Left ventricle myocardium superior (tissue), 1 donor: ENCODE measurements around the gene LRRC42. TPM values are rescaled to one million over a fixed set of nuclear protein-coding genes. Genes with fewer than 3 reads are reported as not detected.
"Not testable (repeated sequence)": the region's sequence is repeated elsewhere in the genome, so short reads cannot be mapped to it uniquely, and the experiment has no call there.

Experiments used
- ATAC-seq: fragments of 200-7000 bp; cut with Tn5 transposase; one replicate; pipeline ENCODE4 v1.9.1; 2020; ENCODE audit warnings: mild to moderate bottlenecking, moderate library complexity
- DNase-seq: peaks from one replicate; pipeline ENCODE4 v3.0.0-alpha.2; 2020
- intact Hi-C: fragments of 100-400 bp; cut with micrococcal nuclease; formaldehyde crosslinking; loops from one replicate; pipeline ENCODE4 v1.11.0; 2022
- total RNA-seq: library from RNA; stranded (reverse); fragmentation: NEBNext Ultra II Directional; extraction: Animal tissue kit (Norgen Biotek cat#: 25700); gene quantifications from one replicate; pipeline ENCODE4 v1.2.1, GENCODE V29; 2021
- donor health status: DM: no; HTN: yes; CAD: no; lungs with severe emphysema.

The LRRC42 gene
- total RNA-seq, 1 donor from 2014 or later: 13.2 TPM

- DNase-seq: no peak
- intact Hi-C loops: no loop called here
- ATAC-seq: no peak
These were observed 16.2 kb downstream of the LRRC42 start for GRCh38 chr1:53962395-53962794.

GRCh38 chr1:53963460-53963859 lies 17.3 kb downstream of the LRRC42 start:
- intact Hi-C loops: no loop called here
- DNase-seq (no peak), ATAC-seq (no peak)

GRCh38 chr1:53964109-53964508 lies 18.0 kb downstream of the LRRC42 start:
- ATAC-seq (no peak), DNase-seq (no peak)
- intact Hi-C loops: no loop called here

- ATAC-seq (no peak), DNase-seq (no peak)
- intact Hi-C loops: no loop called here
These were observed 20.6 kb downstream of the LRRC42 start for GRCh38 chr1:53966794-53967193.

- intact Hi-C loops: no loop called here
- no peak for DNase-seq
- peak; percentile 41 for ATAC-seq
These were observed 21.4 kb downstream of the LRRC42 start for GRCh38 chr1:53967409-53968124.

GRCh38 chr1:53968125-53968513 lies 22.0 kb downstream of the LRRC42 start:
- DNase-seq: no peak
- ATAC-seq: no peak
- intact Hi-C loops: no loop called here

GRCh38 chr1:53969323-53969722 lies 23.2 kb downstream of the LRRC42 start:
- intact Hi-C loops, DNase-seq, ATAC-seq: not testable (repeated sequence)

GRCh38 chr1:53971718-53972117 lies 25.6 kb downstream of the LRRC42 start:
- intact Hi-C loops: no loop called here
- DNase-seq: no peak
- ATAC-seq: no peak

- ATAC-seq (no peak), DNase-seq (no peak)
- intact Hi-C loops: no loop called here
These were observed 29.7 kb downstream of the LRRC42 start for GRCh38 chr1:53975861-53976260.

GRCh38 chr1:53979712-53980450 lies 33.7 kb downstream of the LRRC42 start:
- DNase-seq (no peak), ATAC-seq (no peak)
- intact Hi-C loops: no loop called here

GRCh38 chr1:53981220-53981619 lies 35.1 kb downstream of the LRRC42 start:
- no peak for ATAC-seq
- intact Hi-C loops: no loop called here
- DNase-seq: no peak

GRCh38 chr1:53982034-53982762 lies 36.0 kb downstream of the LRRC42 start:
- DNase-seq (peak; percentile 50), ATAC-seq (peak; percentile 68)
- intact Hi-C loops: no loop called here

- intact Hi-C loops: no loop called here
- no peak for ATAC-seq
- no peak for DNase-seq
These were observed 36.6 kb downstream of the LRRC42 start for GRCh38 chr1:53982763-53983104.

- intact Hi-C loops: no loop called here
- no peak for ATAC-seq
- DNase-seq: no peak
These were observed 38.6 kb downstream of the LRRC42 start for GRCh38 chr1:53984726-53985125.

- intact Hi-C loops: no loop called here
- ATAC-seq: no peak
- no peak for DNase-seq
These were observed 40.3 kb downstream of the LRRC42 start for GRCh38 chr1:53986458-53986857.

GRCh38 chr1:53987880-53988279 lies 41.7 kb downstream of the LRRC42 start:
- intact Hi-C loops: no loop called here
- no peak for DNase-seq

GRCh38 chr1:53992085-53992874 lies 46.1 kb downstream of the LRRC42 start:
- ATAC-seq (peak; percentile 67), DNase-seq (no peak)
- intact Hi-C loops: no loop called here

More at GRCh38 chr1:53987880-53988279, 41.7 kb downstream of the LRRC42 start:
- ATAC-seq: no peak

- DNase-seq, ATAC-seq, intact Hi-C loops: not testable (repeated sequence)
These were observed 48.4 kb downstream of the LRRC42 start for GRCh38 chr1:53994516-53994915.

- intact Hi-C loops: no loop called here
- DNase-seq (no peak), ATAC-seq (no peak)
These were observed 49.5 kb downstream of the LRRC42 start for GRCh38 chr1:53995683-53996082.
